Testis (tissue), 2 donors: Measurements from ENCODE around the gene DMAP1.

ENCODE experiments used
- POLR2A ChIP-seq: fragments of 450-650 bp; IDR thresholded peaks from one replicate; pipeline ENCODE4 v1.6.1; 2017; ENCODE audit warnings: antibody characterized with exemption, mild to moderate bottlenecking, moderate library complexity
- TF ChIP-seq, protein P1 (sequence below), 3 experiments: fragments of 450-650 bp in 2 of 3; fragments of 200-600 bp in 1 of 3; sonication (generic) in 1 of 3; IDR thresholded peaks; one replicate each; pipeline ENCODE4 v1.5.1; 2016 to 2019; ENCODE audit warnings: antibody characterized with exemption in 3 of 3, mild to moderate bottlenecking in 2 of 3, moderate library complexity in 1 of 3

DNA sequence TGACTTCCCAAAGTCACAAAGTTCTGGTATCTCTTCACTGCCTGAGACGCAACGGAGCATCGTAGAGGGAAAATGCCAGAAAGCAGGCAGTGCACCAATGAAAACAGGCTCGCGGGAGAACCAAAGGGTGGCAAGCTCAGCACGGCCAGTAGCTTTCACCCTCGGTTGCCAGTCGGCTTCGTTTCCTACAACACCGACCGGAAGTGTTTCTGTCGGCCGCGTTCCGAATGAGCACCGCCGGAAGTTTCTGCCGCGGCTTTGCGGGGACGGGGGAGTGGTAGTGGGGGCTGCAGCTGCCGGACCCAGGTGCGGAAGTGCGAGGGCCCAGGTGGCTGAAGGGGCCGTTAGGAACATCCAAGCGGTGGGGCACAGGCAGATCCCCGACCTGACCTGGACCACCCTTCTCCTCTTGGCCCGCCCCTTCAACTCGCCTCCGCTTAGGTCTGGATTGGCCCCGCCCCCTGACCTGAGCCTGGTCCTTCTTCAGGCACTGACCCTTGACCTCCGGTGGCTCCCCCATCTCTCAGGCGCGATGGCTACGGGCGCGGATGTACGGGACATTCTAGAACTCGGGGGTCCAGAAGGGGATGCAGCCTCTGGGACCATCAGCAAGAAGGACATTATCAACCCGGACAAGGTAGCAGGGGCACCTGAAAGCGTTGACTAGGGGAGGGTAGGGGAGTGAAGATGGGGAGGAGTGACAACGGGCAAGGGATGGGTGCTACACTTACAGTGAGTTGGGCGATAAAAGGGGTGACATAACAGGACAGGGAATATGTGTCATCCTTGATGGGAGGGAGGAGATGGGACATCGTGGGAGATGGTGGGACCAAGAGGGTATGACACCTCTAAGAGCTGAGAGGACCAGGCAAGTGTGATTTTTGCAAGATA is at the start of gene DMAP1:
- TF ChIP-seq, protein P1, sequence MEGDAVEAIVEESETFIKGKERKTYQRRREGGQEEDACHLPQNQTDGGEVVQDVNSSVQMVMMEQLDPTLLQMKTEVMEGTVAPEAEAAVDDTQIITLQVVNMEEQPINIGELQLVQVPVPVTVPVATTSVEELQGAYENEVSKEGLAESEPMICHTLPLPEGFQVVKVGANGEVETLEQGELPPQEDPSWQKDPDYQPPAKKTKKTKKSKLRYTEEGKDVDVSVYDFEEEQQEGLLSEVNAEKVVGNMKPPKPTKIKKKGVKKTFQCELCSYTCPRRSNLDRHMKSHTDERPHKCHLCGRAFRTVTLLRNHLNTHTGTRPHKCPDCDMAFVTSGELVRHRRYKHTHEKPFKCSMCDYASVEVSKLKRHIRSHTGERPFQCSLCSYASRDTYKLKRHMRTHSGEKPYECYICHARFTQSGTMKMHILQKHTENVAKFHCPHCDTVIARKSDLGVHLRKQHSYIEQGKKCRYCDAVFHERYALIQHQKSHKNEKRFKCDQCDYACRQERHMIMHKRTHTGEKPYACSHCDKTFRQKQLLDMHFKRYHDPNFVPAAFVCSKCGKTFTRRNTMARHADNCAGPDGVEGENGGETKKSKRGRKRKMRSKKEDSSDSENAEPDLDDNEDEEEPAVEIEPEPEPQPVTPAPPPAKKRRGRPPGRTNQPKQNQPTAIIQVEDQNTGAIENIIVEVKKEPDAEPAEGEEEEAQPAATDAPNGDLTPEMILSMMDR (IDR thresholded peaks at IDR 0.05) = peak in 1 of 3 experiments; percentile 39
- TF ChIP-seq POLR2A = no peak
